Neural progenitor cell (in vitro differentiated cells): ENCODE measurements around the gene COMP. TPM values are rescaled to one million over a fixed set of nuclear protein-coding genes. Genes with fewer than 3 reads are reported as not detected.

ENCODE experiments used
- DNase-seq: peaks from one replicate; pipeline ENCODE4 v3.0.0-alpha.2; 2016; ENCODE audit warnings: low spot score
- H2AFZ ChIP-seq: fragments of 200-600 bp; sonication (generic); replicated peaks from 2 replicates; pipeline ENCODE4 v1.6.1; 2016; ENCODE audit warnings: antibody characterized with exemption
- H3F3A ChIP-seq: fragments of 200-600 bp; sonication (generic); 2 replicates; pipeline ENCODE4 v1.6.1; 2016; ENCODE audit warnings: antibody characterized with exemption, low read depth
- H3K27ac ChIP-seq: fragments of 200-600 bp; sonication (generic); 2 replicates; pipeline ENCODE4 v1.5.1; 2016; ENCODE audit warnings: mild to moderate bottlenecking
- H3K27me3 ChIP-seq: fragments of 200-600 bp; sonication (generic); 2 replicates; pipeline ENCODE4 v1.6.1; 2016; ENCODE audit warnings: mild to moderate bottlenecking, moderate library complexity
- H3K36me3 ChIP-seq: fragments of 200-600 bp; sonication (generic); 2 replicates; pipeline ENCODE4 v1.5.1; 2016
- H3K4me1 ChIP-seq: fragments of 200-600 bp; sonication (generic); 2 replicates; pipeline ENCODE4 v1.6.1; 2016; ENCODE audit warnings: mixed run types
- H3K4me2 ChIP-seq: fragments of 200-600 bp; sonication (generic); 2 replicates; pipeline ENCODE4 v1.6.1; 2016
- H3K4me3 ChIP-seq: fragments of 200-600 bp; sonication (generic); 2 replicates; pipeline ENCODE4 v1.5.1; 2016
- H3K79me2 ChIP-seq: fragments of 200-600 bp; sonication (generic); 2 replicates; pipeline ENCODE4 v1.6.1; 2016; ENCODE audit warnings: low read depth
- H3K9ac ChIP-seq: fragments of 200-600 bp; sonication (generic); 2 replicates; pipeline ENCODE4 v1.6.1; 2016
- H3K9me3 ChIP-seq: fragments of 200-600 bp; sonication (generic); 2 replicates; pipeline ENCODE4 v1.5.1; 2016; ENCODE audit warnings: low read depth
- H4K20me1 ChIP-seq: fragments of 200-600 bp; sonication (generic); 2 replicates; pipeline ENCODE4 v1.6.1; 2016; ENCODE audit warnings: low read depth
- H3K27ac Mint-ChIP-seq: 3 replicates; pipeline ENCODE4 v1.8.0; 2021; ENCODE audit warnings: mixed read lengths
- H3K27me3 Mint-ChIP-seq: 2 replicates; pipeline ENCODE4 v1.8.0; 2022; ENCODE audit warnings: low read depth, mild to moderate bottlenecking, inconsistent platforms, moderate library complexity, mixed read lengths; ENCODE audit not compliant: insufficient read depth
- H3K36me3 Mint-ChIP-seq: 3 replicates; pipeline ENCODE4 v1.8.0; 2021; ENCODE audit warnings: mixed read lengths
- H3K4me1 Mint-ChIP-seq: 3 replicates; pipeline ENCODE4 v1.8.0; 2021; ENCODE audit warnings: mixed read lengths
- H3K4me3 Mint-ChIP-seq: 3 replicates; pipeline ENCODE4 v1.8.0; 2021; ENCODE audit warnings: mild to moderate bottlenecking, moderate library complexity, mixed read lengths
- H3K9me3 Mint-ChIP-seq: 3 replicates; pipeline ENCODE4 v1.8.0; 2020; ENCODE audit warnings: mixed read lengths
- CTCF ChIP-seq: fragments of 200-600 bp; sonication (generic); IDR thresholded peaks from 2 replicates; pipeline ENCODE4 v1.5.1; 2017; ENCODE audit warnings: antibody characterized with exemption, mild to moderate bottlenecking
- EZH2 ChIP-seq: fragments of 200-600 bp; sonication (generic); IDR thresholded peaks from 2 replicates; pipeline ENCODE4 v1.6.1; 2017; ENCODE audit warnings: antibody characterized with exemption, mild to moderate bottlenecking, moderate library complexity
- EZH2phosphoT487 ChIP-seq: fragments of 200-600 bp; sonication (generic); IDR thresholded peaks from 2 replicates; pipeline ENCODE4 v1.6.1; 2017; ENCODE audit warnings: antibody characterized with exemption
- total RNA-seq: library from RNA; depleted of rRNA; stranded (reverse); fragments of >200 nt; gene quantifications from 2 replicates; pipeline ENCODE4 v1.2.3, GENCODE V29; 2015; ENCODE audit warnings: low replicate concordance

The COMP gene
- total RNA-seq, 1 donor from 2014 or later = not detected

- Mint-ChIP-seq H3K9me3 (no peaks in the 10 kb centered on the region), H3K36me3 (no peaks in the 10 kb centered on the region), H3K4me3 (no peak overlapping the region), H3K4me1 (peaks cover 35% of the 10 kb centered on the region), H3K27me3 (peaks cover 4% of the 10 kb centered on the region), H3K27ac (peak overlapping the region; percentile 66)
- TF ChIP-seq EZH2 (no peak), EZH2phosphoT487 (no peak), CTCF (no peak)
- H3F3A ChIP-seq = peaks cover 5% of the 10 kb centered on the region
- DNase-seq = no peak
- H3K9me3 ChIP-seq = no peaks in the 10 kb centered on the region
- no peaks in the 10 kb centered on the region for H3K36me3 ChIP-seq
- H3K27ac ChIP-seq = no peak overlapping the region
- no peak overlapping the region for H3K4me3 ChIP-seq
- H3K27me3 ChIP-seq = no peaks in the 10 kb centered on the region
- H3K9ac ChIP-seq = no peak overlapping the region
- no peak overlapping the region for H3K4me2 ChIP-seq
- no peak overlapping the region for H2AFZ ChIP-seq
- peaks cover 10% of the 10 kb centered on the region for H3K4me1 ChIP-seq
- peaks cover 40% of the 10 kb centered on the region for H4K20me1 ChIP-seq
- H3K79me2 ChIP-seq = no peaks in the 10 kb centered on the region
Observed at GRCh38 chr19:18733196-18733647, 57.9 kb downstream of the COMP start.

Other genes with a start within 250 kb of the COMP start
- 115 and 418 TPM in 2 replicates for gene FKBP8, start 247.7 kb downstream of the COMP start, total RNA-seq
- gene KXD1, start 233.4 kb downstream of the COMP start, total RNA-seq = 82.7 and 151 TPM in 2 replicates
- 625 and 768 TPM in 2 replicates for gene UBA52, start 219.4 kb downstream of the COMP start, total RNA-seq
- gene REX1BD, start 202.5 kb downstream of the COMP start, total RNA-seq = 41.7 and 105 TPM in 2 replicates
- 0.84 TPM in 1 of 2 replicates, not detected in the other for gene CRLF1, start 184.5 kb downstream of the COMP start, total RNA-seq
- 0.11 and 1.4 TPM in 2 replicates for gene TMEM59L, start 178.4 kb downstream of the COMP start, total RNA-seq
- gene KLHL26, start 154.3 kb downstream of the COMP start, total RNA-seq = 5.8 and 7.1 TPM in 2 replicates
- gene CRTC1, start 107.6 kb downstream of the COMP start, total RNA-seq = 2.4 and 5.7 TPM in 2 replicates
- 65.2 and 69.8 TPM in 2 replicates for gene UPF1, start 40.7 kb upstream of the COMP start, total RNA-seq
- 1.9 and 7.6 TPM in 2 replicates for gene CERS1, start 104.9 kb upstream of the COMP start, total RNA-seq
- gene COPE, start 128.1 kb upstream of the COMP start, total RNA-seq = 95.2 and 225 TPM in 2 replicates
- 19.9 and 23.4 TPM in 2 replicates for gene DDX49, start 128.4 kb upstream of the COMP start, total RNA-seq
- 28.2 and 66.9 TPM in 2 replicates for gene HOMER3, start 149.9 kb upstream of the COMP start, total RNA-seq
- 123 and 125 TPM in 2 replicates for gene SUGP2, start 242.2 kb upstream of the COMP start, total RNA-seq
- gene ARMC6, start 242.3 kb upstream of the COMP start, total RNA-seq = 18.1 and 35.0 TPM in 2 replicates